Measurements from ENCODE around the gene MDM2. TPM values are rescaled to one million over a fixed set of nuclear protein-coding genes. Genes with fewer than 3 reads are reported as not detected.

The MDM2 gene
- total and polyA plus RNA-seq, 9 of the 15 experiments (the other 6 are each of a cell fraction or from before 2014, with no cell fraction given): 13.6 to 100 (median 49.0) TPM

GRCh38 chr12:68854078-68854468 lies 46.1 kb downstream of the MDM2 start (continued):
- TF ChIP-seq DEAF1 (CRISPR knock-in tag; IDR thresholded peaks at IDR 0.05): no peak

- ATAC-seq (no peak), DNase-seq (ENCODE audit: extremely low read depth in 1 of 4, low spot score in 3 of 4) (no peak), FAIRE-seq (no peak)
- H3K4me2 ChIP-seq (ENCODE audit: insufficient read depth, low read length): no peak overlapping the region
- TF ChIP-seq ZNF717 (CRISPR knock-in tag; IDR thresholded peaks at IDR 0.05) (no peak), NCOA6 (IDR thresholded peaks at IDR 0.05) (no peak), HDGF (IDR thresholded peaks at IDR 0.05) (no peak), TCF15 (CRISPR knock-in tag; IDR thresholded peaks at IDR 0.05) (no peak), ZNF23 (CRISPR knock-in tag; IDR thresholded peaks at IDR 0.05) (no peak)
- no peaks in the 10 kb centered on the region for H3K9me3 ChIP-seq (replicated peaks; ENCODE audit: control insufficient read depth, insufficient read depth, low read depth, low read length)
- no TSS peak for BruUV-seq (replicated peaks)
- H3K79me2 ChIP-seq (ENCODE audit: control insufficient read depth, insufficient read depth, low read length): no peaks in the 10 kb centered on the region
- intact Hi-C loops (cut with micrococcal nuclease) (no loop called here), in situ Hi-C loops (cut with MboI) (loop anchor here (25.0 kb wide), 1 partner anchor 208 kb away; no protein-coding TSS in a partner anchor)
- 0% methylated on average over 3 of the region's 3 CpGs for WGBS (ENCODE audit: insufficient coverage, low coverage, missing lambda C conversion rate)
- H3K4me3 ChIP-seq: no peak overlapping the region
- H4K20me1 ChIP-seq (replicated peaks; ENCODE audit: control insufficient read depth, insufficient read depth, low read length): no peaks in the 10 kb centered on the region
- no peaks in the 10 kb centered on the region for H3K4me1 ChIP-seq (replicated peaks in 1 of 2; ENCODE audit: control insufficient read depth in 2 of 2, insufficient read depth in 2 of 2, low read length in 2 of 2)
- H3K9me1 ChIP-seq (ENCODE audit: control insufficient read depth, insufficient read depth, low read length): no peaks in the 10 kb centered on the region
- no peaks in the 10 kb centered on the region for H3K36me3 ChIP-seq (ENCODE audit: control insufficient read depth, insufficient read depth, low read length)
- no peak overlapping the region for H3K9ac ChIP-seq (ENCODE audit: insufficient read depth in 1 of 2, low read depth in 2 of 2, low read length in 2 of 2)
- POLR2A ChIA-PET: interaction anchor here (0.7 to 2.9 kb wide), 5 partner anchors 10 to 64 kb away, joined by 3 to 11 read pairs (median 3); no protein-coding TSS in a partner anchor
- H3K27me3 ChIP-seq (ENCODE audit: control insufficient read depth in 2 of 2, insufficient read depth in 2 of 2, low read length in 2 of 2): peaks cover 13 to 15% of the 10 kb centered on the region in 2 experiments; a peak in 4 of 5 replicates
- no peak overlapping the region for H2AFZ ChIP-seq (ENCODE audit: low read depth, low read length)
- CTCF ChIA-PET (ENCODE audit: low intra/inter-chr PET ratio): no interaction called here
- H3K27ac ChIP-seq (ENCODE audit: extremely low read depth, low read depth, low read length): no peak overlapping the region
These were observed 46.6 kb downstream of the MDM2 start for GRCh38 chr12:68854554-68854953.

Data from K562 (cell line).